GM19397 (cell line): ENCODE results near the gene PLCB2.

ENCODE experiments used
- ATAC-seq: cut with Tn5 transposase; IDR thresholded peaks from one replicate; pipeline ENCODE4 v1.9.1; 2021; ENCODE audit warnings: mild to moderate bottlenecking, moderate library complexity; ENCODE audit not compliant: unreplicated experiment

Gene PLCB2

DNA sequence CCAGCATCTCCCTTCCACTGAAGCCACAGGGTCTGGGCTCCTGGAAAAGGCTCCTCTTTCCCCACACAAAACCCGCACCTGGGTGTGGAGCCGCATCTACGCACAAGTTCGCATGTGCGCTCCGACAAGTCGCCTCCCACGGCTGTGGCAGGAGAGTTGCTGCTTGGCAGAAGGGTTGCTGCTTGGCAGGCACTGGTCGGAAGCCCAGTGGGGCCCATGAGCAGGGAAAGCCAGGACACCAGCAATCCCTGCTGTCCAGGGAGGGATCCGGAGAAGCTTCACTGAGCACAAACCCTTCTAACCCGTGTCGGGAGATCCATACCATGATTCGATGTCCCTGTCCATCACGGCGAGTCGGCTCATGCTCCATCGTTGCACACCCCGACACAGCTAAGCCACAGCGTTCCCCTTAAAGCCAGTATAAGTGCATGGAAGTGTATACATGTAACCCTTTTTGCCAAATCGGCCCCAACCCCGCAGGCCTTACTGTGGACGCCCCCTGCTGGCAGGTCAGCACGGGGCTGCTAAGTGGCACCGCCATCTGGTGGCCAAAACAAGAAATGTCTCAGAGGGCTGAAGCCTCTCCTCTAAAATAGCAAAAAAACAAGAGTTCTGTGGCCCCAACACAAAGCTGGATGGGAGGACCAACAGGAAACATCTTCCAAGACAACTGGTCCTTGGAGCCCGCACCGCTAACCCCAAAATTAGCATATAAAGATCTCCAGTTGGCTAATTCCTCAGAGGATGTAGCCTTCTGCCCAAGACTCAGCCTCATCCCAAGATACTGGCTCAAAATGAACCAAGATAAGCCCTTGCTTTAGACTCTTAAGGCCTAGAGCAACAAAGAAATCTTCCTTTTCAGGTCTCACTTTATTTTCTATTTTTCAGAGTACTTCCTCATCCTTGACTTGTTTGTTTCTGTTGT lies 33.1 kb downstream of the PLCB2 start:
- no peak for ATAC-seq

DNA sequence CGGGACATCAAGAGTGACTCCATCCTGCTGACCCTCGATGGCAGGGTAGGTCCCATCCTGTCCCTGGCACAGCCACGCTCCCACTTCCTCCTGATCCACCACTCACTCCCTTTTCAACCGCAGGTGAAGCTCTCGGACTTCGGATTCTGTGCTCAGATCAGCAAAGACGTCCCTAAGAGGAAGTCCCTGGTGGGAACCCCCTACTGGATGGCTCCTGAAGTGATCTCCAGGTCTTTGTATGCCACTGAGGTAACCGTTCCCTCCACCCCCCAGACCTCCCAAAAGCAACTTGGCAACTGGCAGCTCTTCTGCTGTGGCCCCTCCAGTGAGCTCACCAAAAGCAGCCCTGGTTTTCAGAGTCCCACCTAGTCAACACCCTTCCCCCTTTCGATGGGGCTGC lies 34.3 kb downstream of the PLCB2 start:
- no peak for ATAC-seq

DNA sequence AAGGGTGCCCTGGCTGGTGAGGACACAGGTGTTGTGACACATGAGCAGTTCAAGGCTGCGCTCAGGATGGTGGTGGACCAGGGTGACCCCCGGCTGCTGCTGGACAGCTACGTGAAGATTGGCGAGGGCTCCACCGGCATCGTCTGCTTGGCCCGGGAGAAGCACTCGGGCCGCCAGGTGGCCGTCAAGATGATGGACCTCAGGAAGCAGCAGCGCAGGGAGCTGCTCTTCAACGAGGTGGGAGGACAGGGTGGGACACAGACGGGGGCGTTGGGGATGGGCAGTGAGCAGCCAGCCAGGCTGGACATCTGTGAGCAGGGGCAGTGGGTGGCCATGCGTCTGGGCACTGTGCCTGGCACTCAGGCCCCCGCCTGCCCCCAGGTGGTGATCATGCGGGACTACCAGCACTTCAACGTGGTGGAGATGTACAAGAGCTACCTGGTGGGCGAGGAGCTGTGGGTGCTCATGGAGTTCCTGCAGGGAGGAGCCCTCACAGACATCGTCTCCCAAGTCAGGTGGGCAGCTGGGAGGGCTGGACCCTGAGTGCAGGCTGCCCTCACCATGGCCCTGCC lies 35.2 kb downstream of the PLCB2 start:
- no peak for ATAC-seq

DNA sequence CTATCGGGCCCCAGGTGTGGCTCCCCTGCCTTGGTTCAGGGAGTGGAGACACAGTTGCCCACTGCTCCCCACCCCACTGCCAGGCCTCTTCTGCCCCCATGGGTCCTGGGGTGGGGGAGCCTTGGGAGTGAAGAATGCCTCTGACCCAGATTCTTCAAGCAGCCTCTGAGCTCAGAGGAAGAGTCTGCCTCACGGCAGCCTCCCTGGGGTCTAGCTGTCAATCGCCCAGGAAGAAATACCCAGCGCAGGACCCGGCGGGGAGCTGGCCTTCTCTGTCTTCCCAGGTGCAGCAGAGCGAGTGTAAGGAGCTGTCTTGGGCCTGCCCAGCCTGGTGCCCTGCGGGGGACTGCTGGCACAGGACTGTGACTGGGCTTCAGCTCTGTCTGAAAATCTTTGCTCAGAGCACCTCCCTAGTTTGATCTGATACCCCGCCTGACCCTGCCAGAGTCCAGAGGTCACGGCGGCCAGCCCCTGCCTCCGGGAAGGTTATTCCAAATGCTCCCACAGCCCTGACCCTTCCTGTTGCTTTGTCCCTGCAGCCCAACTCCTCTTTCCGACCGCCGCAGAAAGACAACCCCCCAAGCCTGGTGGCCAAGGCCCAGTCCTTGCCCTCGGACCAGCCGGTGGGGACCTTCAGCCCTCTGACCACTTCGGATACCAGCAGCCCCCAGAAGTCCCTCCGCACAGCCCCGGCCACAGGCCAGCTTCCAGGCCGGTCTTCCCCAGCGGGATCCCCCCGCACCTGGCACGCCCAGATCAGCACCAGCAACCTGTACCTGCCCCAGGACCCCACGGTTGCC lies 35.9 kb downstream of the PLCB2 start:
- ATAC-seq: no peak

DNA sequence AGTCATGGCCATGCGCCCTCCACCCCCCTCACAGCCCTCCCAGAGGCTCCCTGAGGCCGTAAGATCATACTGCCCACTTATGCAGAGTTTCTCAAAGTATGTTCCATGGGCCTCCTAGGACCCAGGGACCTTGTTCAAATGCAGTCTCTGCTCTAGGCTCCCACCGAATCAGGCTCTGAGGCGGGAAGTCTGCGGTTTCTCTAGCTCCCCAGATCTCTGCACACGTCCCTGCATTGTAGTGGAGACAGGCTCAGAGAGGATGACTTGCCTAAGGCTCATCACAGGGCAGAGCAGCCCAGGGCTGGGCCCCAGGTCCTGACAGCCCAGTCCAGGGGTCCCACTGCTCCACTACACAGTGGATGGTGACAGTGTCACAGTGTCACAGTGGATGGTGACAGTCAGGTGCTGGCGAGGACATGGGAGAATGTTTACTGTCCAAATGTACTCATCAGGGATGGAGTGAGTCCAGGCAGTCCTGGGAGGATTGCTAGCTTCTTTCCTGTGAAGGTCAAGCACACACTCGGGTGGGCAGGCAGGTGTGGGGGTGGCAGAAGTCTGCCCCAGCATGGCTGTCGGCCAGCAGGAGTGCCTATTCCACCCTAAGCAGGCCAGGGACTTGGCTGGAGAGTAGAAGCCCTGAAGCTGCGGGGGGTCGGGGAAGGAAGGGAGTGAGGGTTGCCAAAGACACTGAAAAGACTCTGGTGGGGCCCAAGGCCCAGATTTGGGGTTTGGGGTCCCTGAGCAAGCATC lies 37.3 kb downstream of the PLCB2 start:
- no peak for ATAC-seq

DNA sequence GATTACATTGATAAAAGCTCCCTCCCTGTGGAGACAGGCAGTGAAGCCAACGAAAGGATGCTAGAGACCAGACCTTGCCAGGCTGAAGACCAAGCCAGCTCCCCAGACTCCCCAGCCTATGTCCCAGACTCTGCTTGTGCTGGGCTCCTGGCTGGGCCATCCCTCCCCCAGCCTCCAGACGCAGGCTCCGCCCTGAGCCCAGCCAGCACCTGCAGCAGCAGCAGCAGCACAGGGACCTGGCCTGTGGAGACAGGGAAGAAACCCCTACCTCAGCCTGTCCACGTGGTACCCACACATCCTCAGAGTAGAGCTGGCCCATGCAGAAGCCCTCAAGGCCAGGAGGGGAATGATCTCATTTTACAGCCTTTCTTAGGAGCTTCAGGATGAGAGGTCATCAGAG lies 38.1 kb downstream of the PLCB2 start:
- no peak for ATAC-seq

DNA sequence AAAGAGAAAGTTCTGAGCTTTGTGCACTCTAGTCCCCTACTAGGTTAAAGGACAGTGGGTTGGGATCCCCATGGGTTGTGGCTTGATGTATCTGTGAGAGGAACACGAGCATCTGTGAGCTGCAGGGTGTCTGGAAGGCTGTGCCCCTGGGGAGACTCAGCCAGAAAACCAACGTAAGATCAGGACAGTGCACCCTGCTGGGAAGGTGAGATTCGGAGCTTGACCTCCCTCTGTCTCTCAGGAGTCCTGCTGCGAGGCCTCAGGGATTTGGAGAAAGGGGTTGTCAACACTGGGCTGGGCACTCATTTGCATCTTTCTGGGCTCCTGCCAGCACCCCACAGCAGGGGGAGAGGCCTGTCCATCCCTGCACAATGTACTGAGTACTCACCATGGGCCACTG lies 40.1 kb downstream of the PLCB2 start:
- no peak for ATAC-seq

DNA sequence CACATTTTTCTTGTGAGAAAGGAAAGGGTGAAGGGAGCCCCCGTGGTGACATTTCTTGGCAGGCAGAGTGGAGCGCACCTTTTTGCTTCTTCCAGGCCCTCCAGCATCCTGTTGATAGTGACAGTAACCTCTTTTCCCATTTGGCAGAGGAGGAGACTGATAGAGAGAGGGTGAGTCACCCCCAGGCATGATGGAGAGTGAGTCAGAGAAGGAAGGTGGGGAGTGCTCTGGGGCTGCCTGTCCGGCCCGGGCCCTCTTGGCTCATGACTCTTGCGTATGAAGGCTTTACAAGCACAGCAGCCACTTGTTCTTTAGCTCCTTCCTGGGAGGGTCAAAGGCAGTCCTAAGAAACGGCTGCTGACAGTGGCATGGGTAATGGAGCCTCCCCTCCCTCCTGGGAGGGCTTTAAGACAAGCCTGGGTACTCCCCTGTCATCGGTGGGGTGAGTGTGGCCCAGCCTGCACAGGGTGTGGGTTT lies 40.9 kb downstream of the PLCB2 start:
- ATAC-seq: no peak

DNA sequence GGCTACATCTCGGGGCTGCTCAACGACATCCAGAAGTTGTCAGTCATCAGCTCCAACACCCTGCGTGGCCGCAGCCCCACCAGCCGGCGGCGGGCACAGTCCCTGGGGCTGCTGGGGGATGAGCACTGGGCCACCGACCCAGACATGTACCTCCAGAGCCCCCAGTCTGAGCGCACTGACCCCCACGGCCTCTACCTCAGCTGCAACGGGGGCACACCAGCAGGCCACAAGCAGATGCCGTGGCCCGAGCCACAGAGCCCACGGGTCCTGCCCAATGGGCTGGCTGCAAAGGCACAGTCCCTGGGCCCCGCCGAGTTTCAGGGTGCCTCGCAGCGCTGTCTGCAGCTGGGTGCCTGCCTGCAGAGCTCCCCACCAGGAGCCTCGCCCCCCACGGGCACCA lies 41.9 kb downstream of the PLCB2 start:
- ATAC-seq: no peak

DNA sequence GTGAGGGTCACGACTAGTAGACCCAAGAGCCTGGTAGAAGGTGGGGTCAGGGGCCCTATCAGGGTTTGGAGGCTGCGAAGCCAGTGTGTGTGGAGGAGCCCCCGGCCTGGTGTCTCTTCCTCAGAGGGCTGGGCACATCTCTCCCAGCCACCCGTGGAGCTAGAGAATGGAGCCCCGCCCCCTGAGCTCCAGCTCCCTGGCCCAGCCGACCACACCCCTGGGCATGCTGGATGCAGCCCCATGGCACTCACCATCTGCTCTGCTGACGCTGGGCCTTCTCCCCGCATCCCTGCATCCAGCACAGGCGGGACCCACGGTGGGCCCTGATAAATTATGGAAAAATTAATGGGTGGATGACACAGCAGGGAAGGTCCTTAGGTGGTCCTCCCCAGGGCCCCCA lies 42.4 kb downstream of the PLCB2 start:
- no peak for ATAC-seq

DNA sequence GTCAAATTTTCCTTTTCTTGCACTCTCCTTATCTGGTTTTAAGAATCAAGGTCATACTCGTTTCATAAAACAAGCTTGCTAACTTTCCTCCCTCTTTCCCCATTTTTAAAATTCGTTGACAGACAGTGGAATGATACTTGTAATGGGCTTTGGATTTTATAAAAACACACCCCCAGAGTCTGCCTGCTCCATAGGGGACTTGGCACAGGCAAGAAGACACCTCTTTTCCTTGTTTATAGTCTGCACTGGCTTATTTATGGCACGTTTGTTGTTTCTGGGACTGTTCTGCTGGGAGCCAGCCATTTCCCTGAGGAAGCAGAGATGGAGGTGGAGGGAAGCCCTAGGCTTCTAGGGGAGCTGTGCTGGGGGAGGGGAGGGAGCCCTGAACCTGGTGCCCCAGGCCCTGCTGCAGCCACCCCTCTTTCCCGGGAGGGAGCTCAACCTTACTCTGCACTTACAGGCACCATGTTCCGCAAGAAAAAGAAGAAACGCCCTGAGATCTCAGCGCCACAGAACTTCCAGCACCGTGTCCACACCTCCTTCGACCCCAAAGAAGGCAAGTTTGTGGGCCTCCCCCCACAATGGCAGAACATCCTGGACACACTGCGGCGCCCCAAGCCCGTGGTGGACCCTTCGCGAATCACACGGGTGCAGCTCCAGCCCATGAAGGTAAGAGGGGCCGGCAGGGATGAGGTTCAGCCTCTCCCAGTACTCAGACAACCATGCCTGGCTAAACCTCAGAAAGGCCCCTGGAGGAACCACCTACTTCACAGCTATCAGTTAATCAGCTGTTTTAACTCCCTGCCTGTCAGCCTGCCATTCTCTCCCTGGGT lies 43.2 kb downstream of the PLCB2 start:
- ATAC-seq: no peak

DNA sequence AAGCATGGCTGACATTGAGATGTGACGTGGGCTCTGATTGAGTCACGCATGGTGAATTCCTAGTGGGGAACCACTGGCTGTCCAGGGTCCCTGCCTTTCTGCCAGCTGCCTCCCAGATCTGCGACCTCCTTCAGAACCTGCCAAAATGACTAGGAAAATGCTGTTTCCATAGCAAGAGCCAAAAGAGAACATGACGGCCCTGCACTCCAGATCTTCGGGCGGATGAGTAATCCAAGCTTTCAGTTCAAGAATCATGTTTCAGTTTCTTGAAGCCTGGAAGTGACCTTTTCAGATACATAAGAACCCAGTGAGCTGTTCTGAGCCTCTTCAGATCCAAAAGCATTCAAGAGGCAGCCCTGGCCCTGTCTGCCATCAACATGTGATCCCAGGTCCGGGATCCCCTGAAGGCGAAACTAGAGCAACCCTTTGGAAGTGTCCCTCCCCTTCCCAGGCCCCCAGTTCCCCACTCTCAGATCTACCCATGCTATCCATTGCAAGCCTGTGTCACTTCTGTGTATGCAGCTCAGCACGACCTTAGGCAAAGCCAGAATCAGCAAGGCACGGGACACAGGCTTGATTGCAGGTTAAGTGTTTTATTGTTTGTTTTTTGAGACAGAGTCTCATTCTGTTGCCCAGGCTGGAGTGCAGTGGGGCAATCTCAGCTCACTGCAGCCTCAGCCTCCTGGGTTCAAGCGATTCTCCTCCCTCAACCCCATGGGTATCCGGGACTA lies 44.5 kb downstream of the PLCB2 start:
- no peak for ATAC-seq

DNA sequence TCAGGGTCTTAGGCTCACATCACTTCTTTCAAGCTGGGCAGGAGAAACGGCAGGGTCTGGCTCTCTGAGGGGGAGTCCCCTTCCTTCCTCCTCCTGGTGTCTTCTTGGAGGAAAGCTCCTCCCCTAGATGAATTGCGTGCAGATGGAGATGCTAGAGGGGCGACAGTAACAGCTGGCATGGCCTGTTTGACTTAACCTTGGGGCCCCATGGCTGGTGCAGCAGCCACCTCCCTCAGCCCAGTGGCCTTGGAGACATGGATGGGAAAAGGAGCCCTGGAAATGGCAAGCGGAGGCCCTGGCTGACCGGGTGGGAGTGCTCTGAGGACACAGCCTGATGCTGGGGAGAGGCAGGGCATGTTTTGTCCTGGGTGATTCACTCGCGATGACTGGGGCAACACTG lies 48.7 kb downstream of the PLCB2 start:
- ATAC-seq: no peak

DNA sequence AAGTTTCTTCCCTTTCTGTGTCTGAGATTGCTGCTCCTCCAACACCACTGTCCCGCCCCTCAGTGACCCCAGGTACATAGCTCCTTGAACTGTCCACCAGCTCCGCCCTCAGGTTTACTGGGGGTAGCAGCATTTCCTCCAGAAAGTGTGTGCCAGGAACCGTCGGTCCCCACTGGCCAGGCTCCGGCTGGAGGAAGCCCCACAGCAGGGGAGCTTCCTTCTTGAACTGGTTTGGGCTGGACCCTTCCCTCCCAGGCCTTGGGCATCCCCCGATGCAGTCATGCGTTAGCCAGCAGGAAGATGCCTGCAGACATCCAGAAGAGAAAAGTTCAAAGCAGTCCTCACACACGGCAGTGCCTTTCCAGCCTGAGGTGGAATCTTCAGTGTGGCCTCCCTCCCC lies 49.2 kb downstream of the PLCB2 start:
- no peak for ATAC-seq

DNA sequence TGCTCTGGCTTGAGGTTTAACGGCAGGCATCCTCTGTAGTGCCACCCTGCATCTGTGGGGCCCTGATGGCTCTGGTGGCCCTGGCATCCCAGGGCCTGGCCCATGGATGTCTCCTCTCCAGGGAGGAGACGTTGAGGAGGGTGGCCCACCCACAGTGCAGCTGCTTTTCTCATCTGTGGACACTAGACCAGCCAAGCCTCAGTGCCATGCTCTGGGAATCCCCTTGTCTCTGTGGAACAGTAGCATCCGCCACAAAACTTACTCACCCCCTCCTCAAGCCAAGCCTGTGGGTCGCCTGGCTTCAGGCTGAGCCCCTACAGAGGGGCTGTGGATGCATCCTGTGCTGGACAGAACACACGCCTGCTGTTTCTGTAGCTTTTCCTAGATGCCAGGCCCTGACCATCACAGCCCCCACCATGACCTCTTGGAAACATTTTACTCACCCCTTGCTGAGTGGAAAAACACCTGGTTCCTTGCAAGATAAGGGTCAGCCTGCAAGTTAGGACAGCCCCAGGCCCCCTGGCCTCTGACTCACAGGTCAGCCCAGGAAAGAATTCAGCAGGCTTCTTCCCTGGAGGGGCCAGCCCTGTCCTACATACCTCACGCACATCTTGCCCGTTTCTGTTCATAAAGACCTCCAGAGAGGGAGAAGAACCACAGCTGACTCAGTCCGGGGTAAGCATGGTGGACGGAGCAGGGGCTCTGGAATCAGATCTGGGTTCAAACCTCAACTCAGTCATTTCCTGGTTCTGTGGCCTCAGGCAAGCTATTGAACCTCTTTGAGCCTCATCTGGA lies 49.9 kb downstream of the PLCB2 start:
- ATAC-seq: no peak

DNA sequence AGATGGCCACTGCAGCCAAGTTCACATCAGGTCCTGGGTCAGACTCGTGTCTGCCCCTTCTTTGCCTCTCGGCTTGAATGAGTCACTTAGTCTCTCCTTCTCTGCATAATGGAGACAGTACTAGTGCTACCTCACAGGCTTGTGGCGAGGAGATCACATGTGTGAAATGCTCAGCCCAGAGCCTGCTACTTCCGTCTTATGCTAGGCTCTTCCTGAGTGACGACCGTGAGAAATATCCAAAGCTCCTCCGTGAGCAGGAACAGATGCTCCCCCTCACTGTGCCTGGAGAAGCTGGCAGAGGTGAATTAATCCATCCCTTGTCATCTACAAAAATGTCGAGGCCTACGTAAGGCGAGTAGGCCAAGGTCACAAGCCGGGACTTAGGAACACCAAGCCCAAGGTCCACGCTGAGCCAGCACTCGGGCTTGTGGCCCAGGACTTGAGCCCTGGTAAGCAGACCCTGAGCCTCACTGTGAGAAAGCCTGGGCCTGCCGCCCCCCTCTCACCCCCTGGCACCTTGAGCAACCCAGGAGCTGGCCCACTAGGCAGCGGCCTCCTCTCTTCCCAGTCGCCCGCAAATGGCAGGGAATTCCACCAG lies 51.0 kb downstream of the PLCB2 start:
- no peak for ATAC-seq

DNA sequence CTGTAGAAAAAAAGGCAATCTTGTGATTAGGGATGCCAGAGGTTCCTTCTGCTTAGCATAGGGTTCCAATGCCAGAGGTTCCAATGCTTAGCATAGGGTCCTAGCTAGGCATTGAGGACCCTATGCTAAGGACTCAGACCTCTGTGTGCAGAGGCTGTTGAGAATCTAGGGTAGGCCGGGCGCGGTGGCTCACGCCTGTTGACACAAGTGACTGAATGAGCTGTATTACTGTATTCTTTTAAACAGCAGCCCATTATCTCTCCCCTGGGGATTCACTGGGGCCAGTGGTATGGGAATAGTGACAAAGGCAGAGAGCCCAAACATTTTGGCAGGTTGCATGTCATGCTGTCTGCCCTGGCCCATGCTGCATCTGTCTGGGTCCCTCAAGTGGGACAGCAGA lies 52.7 kb downstream of the PLCB2 start:
- no peak for ATAC-seq

DNA sequence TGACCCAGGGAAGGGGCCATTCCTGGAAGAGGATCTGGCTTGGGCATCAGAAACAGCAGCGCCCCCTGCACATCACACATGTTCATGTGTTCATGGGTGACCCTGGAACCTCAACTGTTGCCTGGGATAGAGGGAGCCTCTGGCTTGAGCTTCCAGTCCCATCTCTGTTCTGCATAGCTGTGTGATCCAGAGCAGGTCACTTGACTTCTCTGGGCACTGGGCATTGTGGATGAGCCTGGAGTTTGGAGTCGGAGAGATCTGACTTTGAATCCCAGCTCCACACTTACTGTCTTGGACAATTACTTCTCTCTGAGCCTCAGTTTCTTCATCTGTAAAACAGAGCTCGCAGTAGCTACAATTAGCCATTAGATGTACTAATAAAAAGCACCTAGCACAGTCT lies 53.3 kb downstream of the PLCB2 start:
- no peak for ATAC-seq
